Measurements from ENCODE around the gene LRRIQ4.

GRCh38 chr3:169777822-169778221, 34.8 kb upstream of the LRRIQ4 start:
- no peak for TF ChIP-seq POLR2A (IDR thresholded peaks at IDR 0.05)
- no peak for TF ChIP-seq CTCF (IDR thresholded peaks at IDR 0.05)
- TF ChIP-seq EP300 (IDR thresholded peaks at IDR 0.05), result no peak

All from tibial nerve (tissue), 4 donors.